ENCODE measurements around the gene CYP27C1.

The CYP27C1 gene

DNA sequence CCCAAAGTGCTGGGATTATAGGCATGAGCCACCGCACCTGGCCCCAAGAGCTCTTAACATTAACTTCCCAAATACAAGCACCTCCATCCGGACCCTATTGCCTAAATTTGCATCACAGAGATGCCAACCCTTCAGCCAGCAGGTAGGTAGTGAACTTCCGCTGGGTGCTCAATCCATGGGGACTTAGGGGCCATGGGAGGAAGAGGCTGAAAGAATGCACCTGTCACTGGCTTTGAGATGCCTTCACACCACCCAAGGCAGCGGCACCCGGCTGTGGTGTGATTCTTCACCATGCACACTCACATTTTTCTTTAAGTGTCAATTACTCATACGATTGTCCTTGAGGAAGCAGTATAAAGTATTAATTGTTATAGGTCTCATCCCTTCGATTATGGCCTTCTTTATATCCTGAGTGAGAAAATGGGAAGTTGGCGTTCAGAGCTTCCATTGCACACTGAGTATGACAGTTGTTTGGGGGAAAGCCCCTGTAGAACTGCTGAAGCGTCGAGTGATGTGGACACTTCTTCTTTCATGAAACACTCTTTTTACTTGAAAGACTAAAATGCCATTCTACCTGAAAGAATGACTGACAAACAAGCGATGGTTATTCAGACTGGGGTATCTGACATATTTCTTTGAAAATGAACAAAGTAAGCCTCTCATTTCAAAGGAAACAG, 61.3 kb downstream of the CYP27C1 start:
- Mint-ChIP-seq H3K4me1 (no peaks in the 10 kb centered on the region), H3K27ac (no peak overlapping the region), H3K4me3 (no peak overlapping the region), H3K9me3 (no peaks in the 10 kb centered on the region), H3K27me3 (no peaks in the 10 kb centered on the region)
- DNase-seq, result no peak
- no peak for ATAC-seq

DNA sequence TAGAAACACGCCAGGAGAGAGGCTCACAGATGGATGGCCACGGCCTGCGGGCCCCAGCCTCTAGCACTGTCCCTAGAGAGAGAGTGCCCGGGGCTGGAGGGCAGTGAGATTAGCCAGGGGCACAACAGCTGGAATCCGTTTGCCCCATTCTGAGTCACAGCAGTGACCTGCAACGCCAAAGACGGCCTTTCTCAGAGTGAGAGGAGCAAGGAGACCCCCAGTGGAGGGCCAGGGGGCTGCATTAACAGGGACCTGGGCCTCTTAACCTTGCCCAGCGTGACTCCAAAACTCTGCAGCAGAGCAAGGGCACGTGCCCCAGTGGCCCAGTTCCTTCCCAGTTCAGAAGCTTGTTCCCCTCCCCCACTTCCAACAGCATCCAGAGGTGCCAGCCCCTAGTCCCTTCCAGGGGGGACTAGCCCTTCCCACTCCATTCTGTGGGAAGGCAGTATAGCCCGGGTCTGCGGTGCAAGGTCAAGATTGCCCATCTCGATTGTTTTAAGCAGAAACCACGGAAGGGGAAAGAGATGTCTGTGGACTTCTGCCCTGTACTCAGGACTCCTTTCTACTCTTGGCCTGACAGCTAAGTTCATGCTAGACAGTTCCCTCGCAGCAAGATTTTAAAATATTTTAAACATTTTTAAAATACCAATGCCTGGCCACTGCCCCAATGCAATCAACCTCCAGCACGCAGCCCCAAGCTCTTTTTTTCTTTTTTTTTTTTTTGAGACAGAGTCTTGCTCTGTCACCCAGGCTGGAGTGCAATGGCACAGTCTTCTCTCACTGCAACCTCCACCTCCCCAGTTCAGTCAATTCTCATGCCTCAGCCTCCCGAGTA, 62.2 kb downstream of the CYP27C1 start:
- no peak for DNase-seq
- no peaks in the 10 kb centered on the region for H3K9me3 Mint-ChIP-seq
- no peaks in the 10 kb centered on the region for H3K27me3 Mint-ChIP-seq
- no peak overlapping the region for H3K27ac Mint-ChIP-seq
- ATAC-seq, result peak; percentile 39
- no peak overlapping the region for H3K4me3 Mint-ChIP-seq
- H3K4me1 Mint-ChIP-seq, result no peaks in the 10 kb centered on the region

GRCh38 chr2:127157114-127157513, 63.0 kb downstream of the CYP27C1 start:
- H3K4me3 Mint-ChIP-seq, result no peak overlapping the region
- ATAC-seq, result no peak
- peak overlapping the region in 1 of 2 donors; percentile 40 for H3K27ac Mint-ChIP-seq
- no peaks in the 10 kb centered on the region for H3K27me3 Mint-ChIP-seq
- no peaks in the 10 kb centered on the region for H3K9me3 Mint-ChIP-seq
- no peaks in the 10 kb centered on the region for H3K4me1 Mint-ChIP-seq
- DNase-seq, result no peak

DNA sequence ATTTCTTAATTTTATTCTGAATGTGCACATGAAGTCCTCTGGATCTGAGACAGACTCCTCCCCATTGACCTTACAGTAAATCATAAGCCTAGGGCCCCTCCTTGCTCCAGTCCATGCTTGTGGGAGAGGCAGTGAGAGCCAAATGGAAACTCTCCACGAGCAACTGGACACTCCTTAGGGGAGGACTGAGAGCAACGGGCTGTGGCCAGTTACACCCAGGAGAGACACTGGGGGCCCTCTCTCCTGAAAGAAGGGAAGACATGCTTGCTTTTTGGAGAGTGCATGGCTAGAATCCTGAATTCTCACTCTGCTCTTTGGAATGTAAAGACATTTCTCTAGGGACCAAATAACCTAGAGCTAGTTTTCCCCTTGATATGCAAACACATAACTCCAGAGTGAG, 64.2 kb downstream of the CYP27C1 start:
- no peaks in the 10 kb centered on the region for H3K9me3 Mint-ChIP-seq
- no peak for DNase-seq
- H3K4me1 Mint-ChIP-seq, result no peaks in the 10 kb centered on the region
- H3K4me3 Mint-ChIP-seq, result no peak overlapping the region
- no peak overlapping the region for H3K27ac Mint-ChIP-seq
- no peak for ATAC-seq
- H3K27me3 Mint-ChIP-seq, result no peaks in the 10 kb centered on the region

DNA sequence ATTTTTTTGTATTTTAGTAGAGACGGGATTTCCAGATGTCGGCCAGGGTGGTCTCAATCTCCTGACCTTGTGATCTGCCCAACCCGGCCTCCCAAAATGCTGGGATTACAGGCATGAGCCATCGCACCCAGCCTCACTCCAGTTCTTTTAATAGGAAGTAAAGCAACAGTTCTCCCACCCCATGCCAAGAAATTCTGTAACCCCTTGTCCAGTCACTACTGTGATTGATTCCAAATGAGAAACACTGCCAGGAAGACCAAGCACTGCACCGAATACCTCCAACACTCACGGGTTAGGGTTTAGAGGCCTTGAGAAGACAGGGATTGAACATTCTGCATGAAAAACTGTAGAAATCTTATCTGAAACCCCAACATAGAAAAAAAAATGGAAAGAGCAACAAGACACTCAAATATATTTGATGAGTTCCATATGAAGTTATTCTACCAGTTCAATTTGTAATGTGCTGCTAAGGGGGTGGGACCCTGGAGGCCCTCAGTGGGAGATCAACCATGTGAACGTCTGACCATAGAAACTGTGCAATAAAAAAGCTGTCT, 65.0 kb downstream of the CYP27C1 start:
- Mint-ChIP-seq H3K27me3 (no peaks in the 10 kb centered on the region), H3K27ac (no peak overlapping the region), H3K4me1 (no peaks in the 10 kb centered on the region), H3K4me3 (no peak overlapping the region), H3K9me3 (no peaks in the 10 kb centered on the region)
- no peak for ATAC-seq
- no peak for DNase-seq

DNA sequence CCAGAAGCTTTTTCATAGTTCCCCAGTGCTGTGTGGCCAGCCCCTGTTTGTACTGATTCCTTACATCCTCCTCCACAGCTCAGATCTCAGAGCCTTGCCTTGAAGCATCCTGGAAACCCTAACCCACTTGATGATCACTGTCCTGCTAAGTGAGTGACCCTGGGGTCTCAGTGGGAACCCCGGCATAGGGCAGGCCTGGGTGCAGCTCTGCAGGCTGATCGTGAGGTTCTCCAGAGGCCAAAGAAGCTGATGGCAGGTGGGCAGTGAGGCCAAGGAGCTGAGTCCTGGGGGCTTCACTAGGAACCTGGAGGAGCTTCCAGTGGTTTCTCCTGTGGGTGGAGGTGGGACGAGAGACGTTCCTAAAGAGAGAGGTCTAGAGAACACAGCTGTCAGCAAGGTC, 65.7 kb downstream of the CYP27C1 start:
- Mint-ChIP-seq H3K4me1 (no peaks in the 10 kb centered on the region), H3K27me3 (no peaks in the 10 kb centered on the region), H3K4me3 (no peak overlapping the region), H3K27ac (no peak overlapping the region), H3K9me3 (no peaks in the 10 kb centered on the region)
- DNase-seq, result no peak
- ATAC-seq, result no peak

DNA sequence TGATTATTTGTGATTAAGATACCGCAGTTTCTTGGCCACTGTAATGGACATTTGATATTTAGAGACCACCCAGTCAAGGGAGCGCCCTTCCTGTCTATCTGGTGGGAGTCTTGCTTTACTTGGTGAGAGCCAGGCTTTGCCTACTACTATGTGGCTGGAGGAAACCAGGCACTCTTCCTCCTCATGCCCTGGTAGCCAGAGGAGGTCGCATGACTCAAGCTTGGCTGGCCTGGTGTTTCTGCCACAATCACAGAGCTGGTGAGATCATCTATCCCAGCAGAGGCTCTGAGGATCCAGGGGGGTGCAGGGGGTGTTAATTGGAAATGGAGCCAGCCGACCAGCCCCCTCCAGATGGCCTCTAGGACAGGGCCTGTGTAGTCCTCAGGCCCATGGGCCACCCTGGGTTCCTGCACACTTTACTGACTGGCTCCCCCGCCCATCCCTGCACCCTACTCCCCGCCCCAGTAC, 66.4 kb downstream of the CYP27C1 start:
- Mint-ChIP-seq H3K9me3 (no peaks in the 10 kb centered on the region), H3K27ac (no peak overlapping the region), H3K27me3 (no peaks in the 10 kb centered on the region), H3K4me3 (no peak overlapping the region), H3K4me1 (no peaks in the 10 kb centered on the region)
- ATAC-seq (no peak), DNase-seq (no peak)

- H3K4me3 Mint-ChIP-seq, result no peak overlapping the region
Measured at GRCh38 chr2:127150996-127151395, 69.1 kb downstream of the CYP27C1 start.

GRCh38 chr2:127149384-127149783, 70.7 kb downstream of the CYP27C1 start:
- Mint-ChIP-seq H3K27ac (no peak overlapping the region), H3K4me3 (no peak overlapping the region), H3K4me1 (no peaks in the 10 kb centered on the region), H3K27me3 (no peaks in the 10 kb centered on the region), H3K9me3 (no peaks in the 10 kb centered on the region)
- no peak for ATAC-seq
- DNase-seq, result no peak

More at GRCh38 chr2:127150996-127151395, 69.1 kb downstream of the CYP27C1 start:
- H3K9me3 Mint-ChIP-seq, result no peaks in the 10 kb centered on the region
- no peaks in the 10 kb centered on the region for H3K27me3 Mint-ChIP-seq
- no peak for ATAC-seq
- no peak for DNase-seq
- no peaks in the 10 kb centered on the region for H3K4me1 Mint-ChIP-seq
- H3K27ac Mint-ChIP-seq, result no peak overlapping the region

DNA sequence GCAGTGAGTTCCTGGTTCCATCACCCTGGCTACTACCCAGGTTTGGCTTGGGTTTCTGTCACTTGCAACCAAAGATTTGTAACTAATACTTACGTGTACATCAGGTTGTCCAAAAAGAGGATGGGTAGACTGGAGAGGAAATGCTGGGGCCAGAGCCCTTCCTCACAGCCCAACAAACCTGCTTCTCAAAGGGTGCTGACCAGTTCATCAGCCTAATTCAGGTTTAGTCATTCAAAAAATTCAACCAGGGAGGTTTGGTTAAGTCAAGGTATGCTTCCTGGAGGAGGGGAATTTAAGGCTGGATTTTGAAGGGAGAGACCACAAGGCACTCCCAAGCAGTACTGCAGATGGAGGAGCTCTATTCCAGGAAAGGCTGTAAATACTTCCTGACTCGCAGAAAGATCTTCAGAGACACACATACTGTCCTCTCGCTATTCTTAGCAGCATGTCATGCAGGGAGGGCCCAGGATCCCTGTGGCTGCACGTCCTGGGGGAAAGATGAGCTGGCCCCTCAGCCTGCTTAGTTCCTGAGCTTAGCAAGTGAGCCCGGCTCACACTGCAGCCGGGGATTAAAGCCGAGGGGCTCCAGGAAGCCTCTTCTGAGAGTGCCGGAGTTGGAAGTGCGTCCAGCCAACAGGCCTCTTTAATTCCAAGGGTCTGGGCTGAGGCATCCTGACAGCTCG, 73.1 kb downstream of the CYP27C1 start:
- no peak for ATAC-seq
- no peak overlapping the region for H3K4me3 Mint-ChIP-seq
- no peak for DNase-seq
- no peaks in the 10 kb centered on the region for H3K27me3 Mint-ChIP-seq
- H3K9me3 Mint-ChIP-seq, result no peaks in the 10 kb centered on the region
- H3K4me1 Mint-ChIP-seq, result no peaks in the 10 kb centered on the region
- H3K27ac Mint-ChIP-seq, result no peak overlapping the region

DNA sequence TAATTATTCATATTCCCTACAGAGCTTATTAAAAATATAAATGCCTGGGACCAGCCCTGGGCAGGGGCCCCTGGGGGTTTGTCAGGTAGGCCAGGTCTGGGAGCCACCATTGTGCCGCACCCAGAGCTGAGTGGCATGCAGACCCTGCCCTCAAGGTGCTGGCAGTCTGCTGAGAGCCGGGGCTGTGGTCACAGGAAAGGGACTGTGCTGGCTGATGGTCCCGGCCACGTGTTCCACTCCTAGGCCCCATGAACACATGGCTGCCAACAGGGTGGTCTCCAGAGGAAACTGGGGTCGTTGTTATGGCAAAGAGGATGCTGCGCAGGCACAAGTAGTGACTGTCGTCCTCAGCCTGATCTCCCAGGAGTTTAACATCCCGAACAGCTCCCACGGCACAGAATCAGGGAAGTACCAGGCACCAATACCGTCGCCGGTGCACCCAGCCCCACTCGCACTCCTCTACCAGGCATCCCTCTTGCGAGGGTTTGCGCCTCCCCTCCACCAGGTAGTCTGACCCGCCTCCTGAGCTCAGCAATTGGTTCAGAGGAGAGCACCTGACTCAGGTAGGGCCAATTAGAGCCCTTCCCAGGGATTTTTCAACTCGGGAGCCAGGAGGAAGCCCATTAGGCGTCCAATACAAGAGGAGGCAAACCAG, 73.9 kb downstream of the CYP27C1 start:
- no peak for DNase-seq
- ATAC-seq, result no peak
- H3K27ac Mint-ChIP-seq, result no peak overlapping the region
- no peak overlapping the region for H3K4me3 Mint-ChIP-seq
- no peaks in the 10 kb centered on the region for H3K9me3 Mint-ChIP-seq
- no peaks in the 10 kb centered on the region for H3K4me1 Mint-ChIP-seq
- no peaks in the 10 kb centered on the region for H3K27me3 Mint-ChIP-seq

DNA sequence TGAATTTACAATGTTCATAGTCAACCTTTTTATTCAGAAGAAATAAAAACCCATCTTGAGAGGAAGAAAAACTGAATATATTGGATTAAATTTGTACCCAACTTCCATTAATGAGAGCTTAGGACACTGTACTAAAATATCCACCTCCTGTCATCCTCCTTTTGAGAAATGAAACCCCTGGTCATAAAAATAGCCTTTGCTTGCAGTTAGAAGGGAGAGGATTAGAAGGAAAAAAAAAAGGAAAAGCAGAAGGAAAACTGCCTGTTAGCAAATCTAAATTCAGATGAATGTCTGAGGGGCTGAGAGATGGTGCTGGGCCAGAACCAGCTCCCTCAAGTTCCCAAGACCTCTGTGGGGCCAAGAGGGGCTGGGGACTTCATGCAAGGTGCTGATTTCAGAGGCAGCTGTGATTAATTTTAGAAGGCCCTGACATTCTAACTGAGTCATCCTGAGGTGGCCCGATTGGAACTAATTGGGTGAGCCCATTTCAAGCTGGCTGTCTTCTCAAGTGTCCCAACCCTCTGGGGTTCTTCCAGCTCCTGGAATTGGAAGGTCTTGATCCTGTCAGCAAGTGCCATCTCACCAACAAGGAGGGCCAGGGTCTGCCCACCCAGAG, 74.7 kb downstream of the CYP27C1 start:
- DNase-seq (no peak), ATAC-seq (no peak)
- peaks cover 7% of the 10 kb centered on the region for H3K27me3 Mint-ChIP-seq
- no peak overlapping the region for H3K4me3 Mint-ChIP-seq
- no peaks in the 10 kb centered on the region for H3K4me1 Mint-ChIP-seq
- H3K9me3 Mint-ChIP-seq, result no peaks in the 10 kb centered on the region
- H3K27ac Mint-ChIP-seq, result no peak overlapping the region

GRCh38 chr2:127143841-127144782, 76.0 kb downstream of the CYP27C1 start:
- no peak overlapping the region for H3K4me3 Mint-ChIP-seq
- H3K27ac Mint-ChIP-seq, result peak overlapping the region in 1 of 2 donors; percentile 69
- H3K9me3 Mint-ChIP-seq, result no peaks in the 10 kb centered on the region
- no peaks in the 10 kb centered on the region for H3K4me1 Mint-ChIP-seq
- peaks cover 9% of the 10 kb centered on the region for H3K27me3 Mint-ChIP-seq
- ATAC-seq (no peak), DNase-seq (no peak)

All from stimulated activated naive CD8-positive, alpha-beta T cell treated with anti-CD3 and anti-CD28 coated beads, Interleukin-15, amount 100 ng/mL, for 72 hours (primary cell).